ENCODE measurements around the gene PIP4P1. TPM values are rescaled to one million over a fixed set of nuclear protein-coding genes. Genes with fewer than 3 reads are reported as not detected.
A peak's percentile ranks its signal among the peaks of the same experiment; 100 is the strongest.

Gene PIP4P1
- total and polyA plus RNA-seq, 2 of the 13 experiments (the other 11 are each of a cell fraction or from before 2014, with no cell fraction given) = 33.4 to 47.0 TPM

GRCh38 chr14:20461225-20462141, at the start of gene PIP4P1 (continued):
- TF ChIP-seq ATF7 (IDR thresholded peaks at IDR 0.05) (no peak), ATF7 (CRISPR knock-in tag; IDR thresholded peaks at IDR 0.05) (peak; percentile 80), ZFP41 (CRISPR knock-in tag; IDR thresholded peaks at IDR 0.05; ENCODE audit: borderline replicate concordance) (peak; percentile 90; the same call in 1 of the 2 replicates), ZNF639 (CRISPR knock-in tag; conservative IDR thresholded peaks at IDR 0.05) (0 out of 2 replicates have a peak, but pooled peaks have one; percentile 55), IRX3 (CRISPR knock-in tag; IDR thresholded peaks at IDR 0.05; ENCODE audit: borderline replicate concordance, low read depth) (peak; percentile 77; the same call in 1 of the 2 replicates), YEATS2 (CRISPR knock-in tag; IDR thresholded peaks at IDR 0.05; ENCODE audit: borderline replicate concordance) (peak; percentile 98), NFRKB (IDR thresholded peaks at IDR 0.05) (no peak), TAF15 (IDR thresholded peaks at IDR 0.05; ENCODE audit: low read depth, low read length, poor library complexity, severe bottlenecking) (no peak), ZNF589 (CRISPR knock-in tag; conservative IDR thresholded peaks at IDR 0.05) (no peak; the same call in 1 of the 2 replicates), ZBTB26 (CRISPR knock-in tag; IDR thresholded peaks at IDR 0.05; ENCODE audit: borderline replicate concordance) (peak; percentile 71; the same call in 1 of the 2 replicates), HOMEZ (CRISPR knock-in tag; IDR thresholded peaks at IDR 0.05; ENCODE audit: low read depth) (peak; percentile 98), ZBTB44 (CRISPR knock-in tag; IDR thresholded peaks at IDR 0.05) (peak; percentile 66; the same call in 1 of the 2 replicates), ZBTB1 (CRISPR knock-in tag; IDR thresholded peaks at IDR 0.05; ENCODE audit: borderline replicate concordance) (no peak), MTF2 (CRISPR knock-in tag; IDR thresholded peaks at IDR 0.05; ENCODE audit: borderline replicate concordance) (no peak), U2AF2 (IDR thresholded peaks at IDR 0.05; ENCODE audit: low read depth, low read length) (no peak), ZNF143 (CRISPR knock-in tag; IDR thresholded peaks at IDR 0.05) (peak; percentile 68), BRD4 (CRISPR knock-in tag; IDR thresholded peaks at IDR 0.05) (peak; percentile 20; the same call in 1 of the 2 replicates), NFKBIZ (CRISPR knock-in tag; IDR thresholded peaks at IDR 0.05) (peak; percentile 92), ZNF3 (CRISPR knock-in tag; IDR thresholded peaks at IDR 0.05) (no peak), ZNF512B (CRISPR knock-in tag; IDR thresholded peaks at IDR 0.05; ENCODE audit: borderline replicate concordance) (no peak), FOXA3 (CRISPR knock-in tag; IDR thresholded peaks at IDR 0.05) (peak; percentile 67)
